HTR-8/SVneo (cell line): ENCODE measurements around the gene PPBP.

Source experiments
- DNase-seq: peaks from one replicate; pipeline ENCODE4 v3.0.0; 2011; ENCODE audit warnings: low spot score, mixed read lengths; ENCODE audit not compliant: insufficient read length
- FAIRE-seq: peaks from 2 replicates; lab custom pipeline; 2011; peaks lifted over from hg19 to GRCh38; lab: Jason Lieb, UNC

The PPBP gene

GRCh38 chr4:73988061-73988460 lies at the start of gene PPBP:
Gene PPBP, minus strand, starts transcription at chr4:73988190. Its CDS starts 87 bp downstream, at chr4:73988103.
- FAIRE-seq (no peak), DNase-seq (no peak)

- FAIRE-seq (no peak), DNase-seq (no peak)
Measured at GRCh38 chr4:74037076-74037955, 49.3 kb upstream of the PPBP start.

- DNase-seq = no peak
- no peak for FAIRE-seq
Measured at GRCh38 chr4:74033739-74034138, 45.7 kb upstream of the PPBP start.

GRCh38 chr4:74032064-74032463 lies 44.1 kb upstream of the PPBP start:
- DNase-seq = no peak
- FAIRE-seq = no peak

- FAIRE-seq = no peak
- no peak for DNase-seq
Measured at GRCh38 chr4:74031576-74031975, 43.6 kb upstream of the PPBP start.

GRCh38 chr4:74030285-74030684 lies 42.3 kb upstream of the PPBP start:
- no peak for FAIRE-seq
- no peak for DNase-seq

- DNase-seq = no peak
Measured at GRCh38 chr4:74028504-74028903, 40.5 kb upstream of the PPBP start.

GRCh38 chr4:74023709-74024108 lies 35.7 kb upstream of the PPBP start:
- DNase-seq = no peak
- no peak for FAIRE-seq

More at GRCh38 chr4:74028504-74028903, 40.5 kb upstream of the PPBP start:
- no peak for FAIRE-seq

GRCh38 chr4:74021601-74022000 lies 33.6 kb upstream of the PPBP start:
- FAIRE-seq = no peak

GRCh38 chr4:74018771-74019170 lies 30.8 kb upstream of the PPBP start:
- no peak for DNase-seq
- FAIRE-seq = no peak

More at GRCh38 chr4:74021601-74022000, 33.6 kb upstream of the PPBP start:
- no peak for DNase-seq

GRCh38 chr4:74018116-74018515 lies 30.1 kb upstream of the PPBP start:
- no peak for FAIRE-seq
- no peak for DNase-seq

GRCh38 chr4:74016068-74016467 lies 28.1 kb upstream of the PPBP start:
- DNase-seq (no peak), FAIRE-seq (no peak)

GRCh38 chr4:74015126-74015780 lies 27.3 kb upstream of the PPBP start:
- FAIRE-seq (no peak), DNase-seq (no peak)

GRCh38 chr4:74014332-74014731 lies 26.3 kb upstream of the PPBP start:
- DNase-seq (no peak), FAIRE-seq (no peak)

GRCh38 chr4:74013264-74013663 lies 25.3 kb upstream of the PPBP start:
- FAIRE-seq = no peak
- no peak for DNase-seq

GRCh38 chr4:74012130-74012529 lies 24.1 kb upstream of the PPBP start:
- FAIRE-seq (no peak), DNase-seq (no peak)

GRCh38 chr4:74009307-74009706 lies 21.3 kb upstream of the PPBP start:
- no peak for DNase-seq

GRCh38 chr4:74006009-74006476 lies 18.1 kb upstream of the PPBP start:
- FAIRE-seq (no peak), DNase-seq (no peak)

More at GRCh38 chr4:74009307-74009706, 21.3 kb upstream of the PPBP start:
- FAIRE-seq = no peak

- FAIRE-seq (no peak), DNase-seq (no peak)
Measured at GRCh38 chr4:74005528-74005927, 17.5 kb upstream of the PPBP start.

- no peak for DNase-seq
- no peak for FAIRE-seq
Measured at GRCh38 chr4:74004668-74005067, 16.7 kb upstream of the PPBP start.

GRCh38 chr4:74000301-74000700 lies 12.3 kb upstream of the PPBP start:
- FAIRE-seq = no peak
- DNase-seq = no peak
